Cardiac muscle cell (in vitro differentiated cells and primary cell): Measurements from ENCODE around the gene PECR. TPM values are rescaled to one million over a fixed set of nuclear protein-coding genes. Genes with fewer than 3 reads are reported as not detected.

Experiments
- DNase-seq, 2 donors: peaks; one replicate each; pipeline versions ENCODE4 v3.0.0 to v3.0.0-alpha.2; 2010 to 2017; ENCODE audit warnings: low read depth in 1 of 2, low spot score in 1 of 2
- H3K27ac ChIP-seq: fragments of 200-600 bp; sonication (generic); 2 replicates; pipeline ENCODE4 v1.5.1; 2016
- H3K27me3 ChIP-seq: fragments of 200-600 bp; sonication (generic); 2 replicates; pipeline ENCODE4 v1.6.0; 2016; ENCODE audit warnings: control low read depth
- H3K36me3 ChIP-seq: fragments of 200-600 bp; sonication (generic); 2 replicates; pipeline ENCODE4 v1.5.1; 2016; ENCODE audit warnings: control low read depth
- H3K4me1 ChIP-seq: fragments of 200-600 bp; sonication (generic); 2 replicates; pipeline ENCODE4 v1.8.1; 2017; ENCODE audit warnings: low read depth, mild to moderate bottlenecking, mixed run types
- H3K4me3 ChIP-seq: fragments of 200-600 bp; sonication (generic); 2 replicates; pipeline ENCODE4 v1.5.1; 2016; ENCODE audit warnings: mild to moderate bottlenecking
- H3K9me3 ChIP-seq: fragments of 200-600 bp; sonication (generic); 2 replicates; pipeline ENCODE4 v1.5.1; 2017; ENCODE audit warnings: low read depth, mild to moderate bottlenecking, control low read depth
- CTCF ChIP-seq: IDR thresholded peaks from 2 replicates; pipeline ENCODE4 v1.5.1; 2012; ENCODE audit warnings: low read depth, mild to moderate bottlenecking, low read length
- polyA plus RNA-seq: library from polyadenylated mRNA; unstranded; fragments of >200 nt; fragmentation: Nextera tagmentation; extraction: Ambion mirVana; gene quantifications from 2 replicates; pipeline ENCODE4 v1.2.1, GENCODE V29; 2016
- total RNA-seq: library from RNA; depleted of rRNA; stranded (reverse); fragments of >200 nt; gene quantifications from 2 replicates; pipeline ENCODE4 v1.2.3, GENCODE V29; 2016

Gene PECR
- total and polyA plus RNA-seq, 2 experiments from 2014 or later: 6.4 to 11.4 TPM

- DNase-seq: no peak
- Histone ChIP-seq H3K36me3 (no peaks in the 10 kb centered on the region), H3K9me3 (no peaks in the 10 kb centered on the region), H3K27ac (no peak overlapping the region), H3K4me1 (no peaks in the 10 kb centered on the region), H3K4me3 (no peak overlapping the region), H3K27me3 (no peaks in the 10 kb centered on the region)
- TF ChIP-seq CTCF: no peak
These were observed 30.3 kb downstream of the PECR start for GRCh38 chr2:216051350-216051749.

GRCh38 chr2:216049452-216049851 lies 32.2 kb downstream of the PECR start:
- H3K27me3 ChIP-seq: no peaks in the 10 kb centered on the region
- no peak for DNase-seq
- no peaks in the 10 kb centered on the region for H3K9me3 ChIP-seq
- H3K4me3 ChIP-seq: no peak overlapping the region
- no peaks in the 10 kb centered on the region for H3K4me1 ChIP-seq
- H3K36me3 ChIP-seq: no peaks in the 10 kb centered on the region
- no peak overlapping the region for H3K27ac ChIP-seq
- no peak for TF ChIP-seq CTCF

- H3K4me1 ChIP-seq: no peaks in the 10 kb centered on the region
- DNase-seq: no peak
- no peaks in the 10 kb centered on the region for H3K27me3 ChIP-seq
- TF ChIP-seq CTCF: no peak
- H3K4me3 ChIP-seq: no peak overlapping the region
- no peaks in the 10 kb centered on the region for H3K9me3 ChIP-seq
- no peak overlapping the region for H3K27ac ChIP-seq
- no peaks in the 10 kb centered on the region for H3K36me3 ChIP-seq
These were observed 34.2 kb downstream of the PECR start for GRCh38 chr2:216047397-216047796.

- Histone ChIP-seq H3K4me3 (no peak overlapping the region), H3K4me1 (no peaks in the 10 kb centered on the region)
These were observed 36.6 kb downstream of the PECR start for GRCh38 chr2:216044883-216045486.

GRCh38 chr2:216043949-216044348 lies 37.7 kb downstream of the PECR start:
- no peaks in the 10 kb centered on the region for H3K9me3 ChIP-seq
- no peaks in the 10 kb centered on the region for H3K27me3 ChIP-seq
- H3K27ac ChIP-seq: no peak overlapping the region
- no peaks in the 10 kb centered on the region for H3K36me3 ChIP-seq
- no peak for TF ChIP-seq CTCF
- H3K4me3 ChIP-seq: no peak overlapping the region
- no peak for DNase-seq
- no peaks in the 10 kb centered on the region for H3K4me1 ChIP-seq

More at GRCh38 chr2:216044883-216045486, 36.6 kb downstream of the PECR start:
- DNase-seq: peak in 1 of 2 donors; percentile 48
- Histone ChIP-seq H3K27ac (no peak overlapping the region), H3K9me3 (no peaks in the 10 kb centered on the region), H3K36me3 (no peaks in the 10 kb centered on the region), H3K27me3 (no peaks in the 10 kb centered on the region)
- no peak for TF ChIP-seq CTCF

- Histone ChIP-seq H3K36me3 (no peaks in the 10 kb centered on the region), H3K9me3 (no peaks in the 10 kb centered on the region), H3K4me1 (no peaks in the 10 kb centered on the region), H3K4me3 (no peak overlapping the region), H3K27me3 (no peaks in the 10 kb centered on the region), H3K27ac (no peak overlapping the region)
- no peak for DNase-seq
- no peak for TF ChIP-seq CTCF
These were observed 40.2 kb downstream of the PECR start for GRCh38 chr2:216041438-216041837.
